ENCODE data around the gene SLC9A9. TPM values are rescaled to one million over a fixed set of nuclear protein-coding genes. Genes with fewer than 3 reads are reported as not detected.

The SLC9A9 gene
- polyA plus RNA-seq, 1 donor (not counting 4 experiments of a cell fraction or from before 2014, with no cell fraction given), result 5.2 TPM

GRCh38 chr3:143216709-143217182 is 631.5 kb downstream of the SLC9A9 start:
- no peaks in the 10 kb centered on the region for H3K27me3 ChIP-seq (ENCODE audit: control insufficient read depth, extremely low read depth, insufficient read depth, low read length)
- H3K4me2 ChIP-seq (ENCODE audit: control insufficient read depth, extremely low read depth, insufficient read depth, low read depth, low read length), result no peak overlapping the region
- no peaks in the 10 kb centered on the region for H3K79me2 ChIP-seq (ENCODE audit: control insufficient read depth, insufficient read depth, low read length)
- H3K27ac ChIP-seq (ENCODE audit: control insufficient read depth, insufficient read depth, low read length), result no peak overlapping the region
- H2AFZ ChIP-seq (ENCODE audit: control insufficient read depth, low read length), result peak overlapping the region; percentile 70
- H4K20me1 ChIP-seq (ENCODE audit: control insufficient read depth, extremely low read depth, insufficient read depth, low read length), result no peaks in the 10 kb centered on the region
- H3K36me3 ChIP-seq (ENCODE audit: control insufficient read depth in 2 of 2, extremely low read depth in 1 of 2, insufficient read depth in 2 of 2, low read length in 2 of 2), result no peaks in the 10 kb centered on the region
- no peaks in the 10 kb centered on the region for H3K9me3 ChIP-seq (ENCODE audit: control insufficient read depth, low read depth, low read length)
- H3K9me1 ChIP-seq (ENCODE audit: control insufficient read depth, extremely low read depth, insufficient read depth, low read length), result no peaks in the 10 kb centered on the region
- DNase-seq (ENCODE audit: low read depth, low spot score) (no peak), FAIRE-seq (no peak)
- no peak overlapping the region for H3K4me3 ChIP-seq (ENCODE audit: control insufficient read depth in 2 of 3, extremely low read depth in 1 of 3, insufficient read depth in 2 of 3, low read depth in 1 of 3, low read length in 3 of 3)
- no peak overlapping the region for H3K9ac ChIP-seq (ENCODE audit: control insufficient read depth, extremely low read depth, insufficient read depth, low read length)
- TF ChIP-seq CTCF (optimal IDR thresholded peaks at IDR 0.05 in 1 of 3, IDR thresholded peaks at IDR 0.05 in 1 of 3, conservative IDR thresholded peaks at IDR 0.05 in 1 of 3; ENCODE audit: extremely low read depth in 1 of 3, insufficient read depth in 2 of 3, low read length in 3 of 3) (no peak), EZH2 (IDR thresholded peaks at IDR 0.05; ENCODE audit: low read length) (no peak)
- no peaks in the 10 kb centered on the region for H3K4me1 ChIP-seq (ENCODE audit: control insufficient read depth, extremely low read depth, insufficient read depth, low read length)
- dilution Hi-C loops (cut with MboI; ENCODE audit: extremely low pct_ligation_motif_present, low sequenced_read_pairs), result no loop called here

Other genes with a start within 250 kb of the SLC9A9 start
- 5.1 to 7.8 TPM (median 6.7 TPM) in 3 replicates for gene DIPK2A, start 123.4 kb upstream of the SLC9A9 start, polyA plus RNA-seq

Data from keratinocyte (primary cell).